HG03280 (cell line): Measurements from ENCODE around the gene ARRB1.

Experiments
- ATAC-seq: cut with Tn5 transposase; IDR thresholded peaks from one replicate; pipeline ENCODE4 v1.9.1; 2021; ENCODE audit warnings: mild to moderate bottlenecking, moderate library complexity; ENCODE audit not compliant: unreplicated experiment

The ARRB1 gene

DNA sequence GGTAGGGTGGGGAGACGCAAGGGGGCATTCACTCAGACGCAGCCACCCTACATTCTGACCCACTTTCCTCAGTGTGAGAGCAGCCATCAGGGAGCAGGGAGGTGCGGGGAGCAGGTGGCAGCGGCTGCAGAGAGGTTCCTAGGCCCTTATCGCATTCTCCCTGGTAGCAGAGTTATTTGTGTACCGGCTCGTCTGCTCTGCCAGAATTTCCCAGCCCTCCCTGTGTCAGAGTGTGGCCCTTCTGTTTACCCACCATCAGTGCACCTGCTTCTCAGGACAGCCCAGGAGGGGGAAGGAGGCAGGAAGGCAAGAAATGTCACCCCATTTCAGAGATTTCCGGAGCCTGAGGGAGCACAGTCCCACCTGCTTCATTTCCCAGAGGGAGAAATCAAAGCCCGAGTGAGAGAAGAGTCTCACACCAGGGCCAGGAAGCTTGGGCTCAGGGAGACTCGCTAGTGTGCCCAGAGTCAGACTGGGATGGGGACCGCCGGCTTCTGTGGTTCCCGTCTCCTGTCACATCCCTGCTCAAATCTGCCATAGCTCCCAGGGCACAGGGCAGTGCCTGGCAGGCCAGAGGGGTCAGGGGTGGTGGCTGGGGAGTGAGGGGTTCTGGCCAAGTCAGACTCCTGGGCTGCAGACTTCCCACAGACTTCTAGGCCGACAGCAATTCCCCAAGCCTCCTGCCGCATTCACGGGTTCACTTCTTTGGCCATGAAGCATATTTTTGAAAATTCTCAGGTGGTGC is 49.7 kb downstream of the ARRB1 start:
- ATAC-seq: no peak

DNA sequence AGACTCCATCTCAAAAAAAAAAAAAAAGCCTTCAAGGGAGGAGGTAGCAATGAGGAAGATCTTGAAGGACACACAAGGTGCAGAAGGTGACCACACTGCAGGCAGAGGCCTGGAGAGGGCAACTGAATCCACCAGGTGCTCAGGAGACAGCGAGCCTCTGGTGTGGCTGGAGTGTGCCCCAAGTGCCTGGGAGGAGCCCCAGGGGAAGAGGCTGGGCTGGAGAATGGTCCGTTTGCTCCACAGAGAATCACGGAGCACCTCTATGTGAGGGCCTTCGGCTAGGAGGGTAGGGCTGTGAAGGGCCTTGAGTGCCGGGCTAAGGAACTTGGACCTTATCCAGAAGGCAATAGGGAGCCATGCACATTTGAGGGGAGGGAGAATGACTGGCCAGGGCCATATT is 50.3 kb downstream of the ARRB1 start:
- no peak for ATAC-seq

DNA sequence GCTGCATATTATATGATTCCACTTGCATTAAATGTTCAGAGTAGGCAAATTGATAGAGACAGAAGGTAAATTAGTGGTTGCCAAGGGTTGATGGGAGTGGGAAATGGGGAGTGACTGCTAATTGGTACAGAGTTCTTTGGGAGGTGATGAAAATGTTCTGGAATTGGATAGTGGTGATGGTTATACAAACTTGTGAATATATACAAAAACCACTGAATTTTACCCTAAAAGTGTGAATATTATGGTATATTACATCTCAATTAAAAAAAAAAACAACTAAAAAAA is 52.5 kb downstream of the ARRB1 start:
- no peak for ATAC-seq

- ATAC-seq: no peak
These were observed 53.1 kb downstream of the ARRB1 start for GRCh38 chr11:75298191-75298975.

DNA sequence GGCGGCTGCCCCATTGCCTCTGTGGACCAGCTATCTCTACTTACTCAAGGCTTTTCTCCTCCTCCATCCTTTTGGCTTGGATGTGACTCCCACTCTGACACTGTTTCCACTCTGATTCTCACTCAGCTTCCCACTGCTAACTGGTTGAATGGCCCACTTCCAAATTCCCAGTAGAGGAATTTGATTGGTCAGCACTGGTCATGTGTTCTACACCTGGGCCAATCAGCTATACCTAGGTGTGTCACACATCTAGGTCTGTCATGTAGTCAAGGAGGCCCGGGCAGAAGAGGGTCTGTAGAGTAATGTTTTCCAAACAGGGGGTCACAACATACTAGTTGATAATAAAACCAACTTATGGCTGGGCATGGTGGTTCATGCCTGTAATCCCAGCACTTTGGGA is 57.6 kb downstream of the ARRB1 start:
- no peak for ATAC-seq

DNA sequence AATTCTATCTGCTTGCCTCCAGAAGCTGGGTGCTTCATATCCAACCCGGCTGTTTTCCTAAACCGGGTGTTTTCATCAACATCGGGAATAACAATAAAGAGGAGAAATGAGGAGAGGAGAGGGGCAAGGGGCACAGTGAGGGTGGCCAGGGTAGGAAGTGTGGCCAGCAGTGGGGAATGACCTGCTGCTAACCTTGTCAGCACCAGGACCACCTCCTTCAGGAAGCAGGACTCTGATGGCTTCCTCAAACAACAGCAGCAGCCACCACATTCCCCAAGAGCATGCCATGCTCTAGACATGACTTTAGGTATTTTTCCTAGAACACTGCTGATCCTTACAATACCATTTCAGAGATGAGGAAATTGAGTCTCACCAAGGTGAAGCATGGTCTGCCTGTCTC is 58.5 kb downstream of the ARRB1 start:
- ATAC-seq: no peak

DNA sequence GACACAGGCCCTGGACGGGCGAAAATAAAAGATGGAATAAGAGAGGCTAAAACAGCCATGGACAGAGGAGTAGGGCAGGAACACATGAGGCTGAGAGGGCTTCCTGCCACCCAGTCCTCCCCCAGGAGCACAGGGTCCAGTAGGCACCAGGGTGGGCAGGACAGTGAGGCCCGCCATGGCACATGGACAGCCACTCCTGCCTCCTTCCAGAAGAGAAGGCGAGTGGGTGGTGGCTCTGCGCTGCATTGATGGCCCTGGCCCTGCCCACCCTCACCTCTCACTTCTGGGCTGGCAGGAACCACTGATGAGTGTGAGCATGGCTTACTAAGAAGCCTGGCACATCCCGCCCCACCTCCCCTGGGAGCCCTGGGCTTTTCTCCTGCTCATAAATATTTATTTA is 59.7 kb downstream of the ARRB1 start:
- ATAC-seq: no peak

GRCh38 chr11:75289919-75290318 is 61.5 kb downstream of the ARRB1 start:
- no peak for ATAC-seq

DNA sequence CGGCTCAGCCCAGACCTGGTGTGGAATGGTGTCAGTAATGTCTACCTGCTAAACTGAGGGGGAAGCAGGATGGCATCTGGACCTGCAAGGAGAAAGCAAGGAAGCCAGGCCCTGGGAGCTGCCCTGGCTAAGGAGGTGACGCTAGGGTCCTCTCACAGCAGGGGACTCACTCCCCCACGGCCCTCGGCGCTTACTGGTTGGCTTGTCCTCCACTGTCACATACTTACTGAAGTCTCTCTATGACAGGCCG is 62.0 kb downstream of the ARRB1 start:
- no peak for ATAC-seq

GRCh38 chr11:75287579-75287978 is 63.9 kb downstream of the ARRB1 start:
- ATAC-seq: no peak

GRCh38 chr11:75286826-75287465 is 64.5 kb downstream of the ARRB1 start:
- no peak for ATAC-seq

DNA sequence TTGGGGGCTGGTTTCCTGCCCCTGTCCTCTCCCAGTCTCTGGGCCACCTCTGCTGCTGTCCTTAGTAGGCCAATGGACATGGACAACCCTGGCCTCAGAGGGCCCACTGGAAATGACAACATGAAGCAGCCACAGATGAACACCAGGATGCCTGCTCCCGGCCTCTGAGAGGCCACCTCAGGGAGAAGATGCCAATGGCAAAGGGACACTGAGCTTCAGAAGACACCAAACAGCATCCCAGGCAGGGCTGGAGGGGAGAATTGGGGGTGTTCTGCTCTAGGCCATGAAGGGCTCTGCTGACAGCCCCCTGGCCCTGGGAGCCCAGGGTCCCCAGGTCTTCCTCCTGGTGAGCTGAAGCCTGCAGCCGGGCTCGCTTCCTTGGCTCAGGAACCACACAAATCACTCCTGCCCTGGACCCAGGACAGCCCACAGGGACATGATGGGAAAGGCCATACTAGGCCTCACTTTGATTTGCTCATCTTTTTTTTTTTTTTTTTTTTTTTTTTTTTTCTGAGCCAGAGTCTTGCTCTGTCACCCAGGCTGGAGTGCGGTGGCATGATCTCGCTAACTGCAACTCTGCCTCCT is 65.6 kb downstream of the ARRB1 start:
- no peak for ATAC-seq

GRCh38 chr11:75283391-75283931 is 68.0 kb downstream of the ARRB1 start:
- no peak for ATAC-seq

DNA sequence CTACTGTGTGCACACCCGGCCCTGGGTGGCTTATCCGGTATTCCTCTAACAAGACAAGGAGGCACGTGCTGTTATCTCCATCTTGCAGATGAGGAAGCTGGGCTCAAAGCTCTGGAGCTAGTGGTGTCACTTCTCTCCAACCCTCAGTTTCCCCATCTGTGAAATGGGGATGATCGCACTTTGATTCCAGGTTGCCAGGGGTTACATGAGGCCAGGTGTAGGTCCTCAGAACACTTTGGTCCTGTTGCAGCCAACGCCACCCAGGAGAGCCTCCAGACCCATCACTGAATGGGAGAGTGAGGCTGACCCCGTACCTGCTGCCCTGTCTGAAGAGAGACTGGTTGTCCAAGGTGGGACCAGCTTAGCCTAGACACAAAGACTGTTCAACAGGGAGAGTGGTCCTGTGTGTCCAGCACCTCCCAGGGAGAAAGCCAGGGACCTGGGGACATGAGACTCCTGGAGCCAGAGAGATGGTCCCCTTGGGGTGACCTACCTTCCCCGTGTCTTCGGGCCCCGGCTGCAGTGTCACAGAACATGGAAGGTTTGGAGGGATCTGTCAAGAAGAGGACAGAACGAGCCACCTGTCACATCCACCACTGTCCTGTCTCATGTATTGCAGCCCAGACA is 69.9 kb downstream of the ARRB1 start:
- no peak for ATAC-seq

DNA sequence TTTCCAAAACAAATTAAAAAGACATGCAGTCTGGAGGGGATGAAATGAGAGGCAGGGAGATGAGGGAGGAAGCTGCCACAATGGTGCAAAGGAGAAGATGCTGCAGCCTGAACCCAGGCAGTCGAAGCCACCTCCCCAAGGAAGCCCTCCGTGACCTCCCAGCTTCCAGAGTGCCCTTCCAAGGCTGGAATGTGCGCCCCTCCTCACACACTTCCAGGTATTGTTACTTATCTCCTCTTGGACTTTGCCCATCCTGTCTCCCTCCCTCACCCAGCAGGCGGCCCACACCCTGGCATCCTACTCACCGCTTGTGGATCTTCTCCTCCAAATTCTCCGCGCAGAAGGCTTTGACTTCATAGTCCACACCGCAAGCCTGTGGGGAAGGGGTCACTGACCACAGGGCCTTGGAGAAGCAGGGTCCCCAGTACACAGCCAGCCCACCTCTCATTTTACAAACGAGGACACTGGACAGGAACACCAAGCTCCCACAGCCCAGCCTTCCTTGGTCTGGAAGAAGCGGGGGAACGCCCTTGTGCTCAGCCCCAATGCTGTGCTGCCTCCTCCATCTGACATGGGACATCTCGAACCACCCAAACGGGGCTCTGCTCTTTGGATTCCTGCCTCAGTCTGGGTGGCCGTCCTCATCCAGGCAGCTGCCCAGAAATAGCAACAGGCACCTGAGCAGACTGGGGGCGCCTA is 70.5 kb downstream of the ARRB1 start:
- ATAC-seq: no peak

DNA sequence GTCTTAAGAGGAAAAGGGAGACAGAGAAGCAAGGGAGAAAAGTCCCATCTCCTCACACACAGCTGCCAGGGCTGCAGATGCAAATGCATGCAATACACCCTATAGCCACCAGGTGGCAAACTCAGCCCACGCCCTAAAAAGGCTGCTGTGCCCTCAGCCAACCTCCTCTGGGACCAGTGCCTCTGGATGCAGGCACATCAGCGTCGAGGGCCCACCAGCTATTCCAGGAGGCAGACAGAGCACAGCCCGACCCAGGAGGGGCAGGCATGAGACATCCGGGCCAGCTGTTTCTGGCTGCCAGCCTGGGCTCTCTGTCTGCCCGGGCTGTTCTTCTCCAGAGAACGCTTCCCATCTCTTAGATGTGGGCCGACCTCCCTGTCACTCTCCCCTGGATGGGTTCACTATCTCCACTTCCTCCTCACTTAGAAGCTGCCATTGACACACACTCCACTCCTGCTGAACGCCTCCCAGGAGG is 71.2 kb downstream of the ARRB1 start:
- ATAC-seq: no peak

- no peak for ATAC-seq
These were observed 72.2 kb downstream of the ARRB1 start for GRCh38 chr11:75279273-75279672.

GRCh38 chr11:75277991-75278790 is 73.3 kb downstream of the ARRB1 start:
- ATAC-seq: no peak

DNA sequence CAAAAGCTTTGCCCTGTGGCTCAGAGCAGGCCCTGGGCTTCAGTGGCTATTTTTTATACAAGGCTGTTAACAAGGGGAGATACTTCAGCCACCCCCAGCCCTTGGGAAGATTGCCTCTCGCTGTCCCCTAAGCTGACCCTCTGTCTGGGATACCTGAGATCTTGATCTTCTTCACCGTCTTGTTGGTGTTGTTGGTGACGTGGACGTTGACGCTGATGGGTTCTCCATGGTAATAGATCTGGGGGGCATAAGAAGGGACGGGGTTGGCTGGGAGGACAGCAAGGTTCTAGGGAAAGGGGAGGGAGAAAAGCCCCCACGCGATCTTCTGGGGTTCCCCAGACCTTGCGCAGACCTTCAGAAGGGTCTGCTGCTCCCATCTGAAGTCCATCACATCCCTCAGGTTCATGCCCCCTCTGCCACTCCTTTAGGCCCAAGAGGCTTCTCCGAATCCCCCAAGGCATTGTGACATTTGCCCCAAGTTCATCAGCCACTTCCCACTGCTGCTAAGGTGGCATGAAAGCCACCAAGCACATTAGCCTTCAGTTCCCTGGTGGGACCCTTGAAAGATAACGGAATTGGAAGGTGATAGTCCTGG is 74.2 kb downstream of the ARRB1 start:
- ATAC-seq: no peak
